SK-N-SH treated with all-trans-retinoic acid at 6 μM for 48 hours (cell line): ENCODE measurements around the gene GARS1.
"Not testable (repeated sequence)": the region's sequence is repeated elsewhere in the genome, so short reads cannot be mapped to it uniquely, and the experiment has no call there.

Source experiments
- ATAC-seq: fragments of 200-7000 bp; cut with Tn5 transposase; 3 replicates; pipeline ENCODE4 v1.9.1; 2020; ENCODE audit warnings: mild to moderate bottlenecking, moderate library complexity
- BACH2 ChIP-seq: fragments of 250-450 bp; sonication (Bioruptor Pico); IDR thresholded peaks from 2 replicates; pipeline ENCODE4 v1.9.0; 2021; ENCODE audit warnings: mild to moderate bottlenecking, borderline replicate concordance
- CSDC2 ChIP-seq: fragments of 250-450 bp; sonication (Bioruptor Pico); IDR thresholded peaks from 2 replicates; pipeline ENCODE4 v1.5.0; 2020; ENCODE audit warnings: mild to moderate bottlenecking, moderate library complexity
- ESRRG ChIP-seq: fragments of 250-450 bp; sonication (Bioruptor Pico); IDR thresholded peaks from 2 replicates; pipeline ENCODE4 v1.6.1; 2021; ENCODE audit warnings: mild to moderate bottlenecking
- GLIS3 ChIP-seq: fragments of 250-450 bp; sonication (Bioruptor Pico); IDR thresholded peaks from 2 replicates; pipeline ENCODE4 v1.5.0; 2020; ENCODE audit warnings: mild to moderate bottlenecking, moderate library complexity
- ISL1 ChIP-seq: fragments of 250-450 bp; sonication (Bioruptor Pico); IDR thresholded peaks from 2 replicates; pipeline ENCODE4 v2.1.2; 2022; ENCODE audit warnings: mild to moderate bottlenecking, moderate library complexity
- PPARA ChIP-seq: fragments of 250-450 bp; sonication (Bioruptor Pico); IDR thresholded peaks from 2 replicates; pipeline ENCODE4 v1.5.0; 2020; ENCODE audit warnings: mild to moderate bottlenecking, borderline replicate concordance
- RARB ChIP-seq: fragments of 250-450 bp; sonication (Bioruptor Pico); IDR thresholded peaks from 2 replicates; pipeline ENCODE4 v1.8.0; 2021; ENCODE audit warnings: mild to moderate bottlenecking, moderate library complexity
- TCF4 ChIP-seq: fragments of 250-450 bp; sonication (Bioruptor Pico); IDR thresholded peaks from 2 replicates; pipeline ENCODE4 v1.8.0; 2021; ENCODE audit warnings: mild to moderate bottlenecking, moderate library complexity, borderline replicate concordance
- TOX ChIP-seq: fragments of 250-450 bp; sonication (Bioruptor Pico); IDR thresholded peaks from 2 replicates; pipeline ENCODE4 v1.8.0; 2021; ENCODE audit warnings: mild to moderate bottlenecking, moderate library complexity, borderline replicate concordance
- TSHZ2 ChIP-seq: fragments of 250-450 bp; sonication (Bioruptor Pico); IDR thresholded peaks from 2 replicates; pipeline ENCODE4 v1.5.0; 2020; ENCODE audit warnings: mild to moderate bottlenecking, moderate library complexity
- ZC3H10 ChIP-seq: fragments of 250-450 bp; sonication (Bioruptor Pico); IDR thresholded peaks from 2 replicates; pipeline ENCODE4 v1.5.1; 2021; ENCODE audit warnings: mild to moderate bottlenecking, moderate library complexity
- ZFP3 ChIP-seq: fragments of 250-450 bp; sonication (Bioruptor Pico); IDR thresholded peaks from 2 replicates; pipeline ENCODE4 v1.5.0; 2020; ENCODE audit warnings: mild to moderate bottlenecking, moderate library complexity
- ZNF565 ChIP-seq: fragments of 450-650 bp; formaldehyde crosslinking; conservative IDR thresholded peaks from 2 replicates; pipeline ENCODE4 v1.5.0; 2020; ENCODE audit warnings: low read depth, mild to moderate bottlenecking, moderate library complexity
- ZNF70 ChIP-seq: fragments of 450-650 bp; formaldehyde crosslinking; IDR thresholded peaks from 2 replicates; pipeline ENCODE4 v1.5.0; 2020; ENCODE audit warnings: mild to moderate bottlenecking, moderate library complexity
- ZNF8 ChIP-seq: fragments of 450-650 bp; formaldehyde crosslinking; IDR thresholded peaks from 2 replicates; pipeline ENCODE4 v1.5.0; 2020; ENCODE audit warnings: mild to moderate bottlenecking, moderate library complexity
- TF ChIP-seq, protein P1 (sequence below): fragments of 250-450 bp; sonication (Bioruptor Pico); IDR thresholded peaks from 2 replicates; pipeline ENCODE4 v1.5.1; 2021; ENCODE audit warnings: mild to moderate bottlenecking, moderate library complexity
- TF ChIP-seq, protein P2 (sequence below): fragments of 250-450 bp; sonication (Bioruptor Pico); IDR thresholded peaks from 2 replicates; pipeline ENCODE4 v1.5.1; 2020; ENCODE audit warnings: low read depth, mild to moderate bottlenecking, moderate library complexity
- TF ChIP-seq, protein P3 (sequence below): fragments of 250-450 bp; sonication (Bioruptor Pico); IDR thresholded peaks from 2 replicates; pipeline ENCODE4 v1.8.0; 2021; ENCODE audit warnings: low read depth, mild to moderate bottlenecking, moderate library complexity, borderline replicate concordance

Gene GARS1

DNA sequence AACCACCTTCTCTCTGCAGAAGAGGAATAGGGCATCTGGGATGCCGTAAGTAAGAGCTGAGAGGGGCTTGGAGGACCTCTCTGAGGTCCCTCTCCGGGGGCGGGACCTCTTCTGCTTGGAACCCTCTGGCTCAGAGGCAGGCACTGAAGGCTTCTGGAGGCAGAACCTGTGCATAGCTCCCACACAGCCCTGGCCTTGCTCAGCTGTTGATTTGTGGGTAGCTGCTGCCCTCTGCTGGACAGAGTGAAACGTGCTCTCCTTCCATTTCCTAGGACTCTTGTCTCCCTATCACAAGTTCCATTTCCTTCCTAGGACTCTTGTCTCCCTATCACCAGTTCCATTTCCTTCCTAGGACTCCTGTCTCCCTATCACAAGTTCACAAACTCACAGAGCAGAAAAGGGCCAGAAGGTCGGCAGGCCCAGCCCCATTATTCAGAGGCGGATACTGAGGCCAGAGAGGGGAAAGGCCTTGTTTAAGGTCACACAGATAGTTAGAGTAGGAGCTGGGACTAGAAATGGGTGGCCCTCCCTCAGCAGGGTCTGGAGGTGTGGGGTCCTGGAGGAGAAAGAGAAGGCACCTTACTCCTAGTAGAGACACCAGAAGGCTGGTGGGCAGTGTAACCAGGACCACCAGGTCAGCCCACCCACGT, 30.3 kb upstream of the GARS1 start (continued):
- no peak for TF ChIP-seq ESRRG (CRISPR knock-in tag)
- no peak for TF ChIP-seq ZNF565 (CRISPR knock-in tag)
- TF ChIP-seq, all 23 proteins: peak for 0

GRCh38 chr7:30566596-30566995, 28.1 kb upstream of the GARS1 start:
- no peak for ATAC-seq
- no peak for TF ChIP-seq BACH2 (CRISPR knock-in tag)
- TF ChIP-seq ZC3H10 (CRISPR knock-in tag) = no peak
- TF ChIP-seq TCF4 (CRISPR knock-in tag) = no peak
- TF ChIP-seq ISL1 (CRISPR knock-in tag) = no peak
- no peak for TF ChIP-seq TSHZ2 (CRISPR knock-in tag)
- TF ChIP-seq, protein P1, sequence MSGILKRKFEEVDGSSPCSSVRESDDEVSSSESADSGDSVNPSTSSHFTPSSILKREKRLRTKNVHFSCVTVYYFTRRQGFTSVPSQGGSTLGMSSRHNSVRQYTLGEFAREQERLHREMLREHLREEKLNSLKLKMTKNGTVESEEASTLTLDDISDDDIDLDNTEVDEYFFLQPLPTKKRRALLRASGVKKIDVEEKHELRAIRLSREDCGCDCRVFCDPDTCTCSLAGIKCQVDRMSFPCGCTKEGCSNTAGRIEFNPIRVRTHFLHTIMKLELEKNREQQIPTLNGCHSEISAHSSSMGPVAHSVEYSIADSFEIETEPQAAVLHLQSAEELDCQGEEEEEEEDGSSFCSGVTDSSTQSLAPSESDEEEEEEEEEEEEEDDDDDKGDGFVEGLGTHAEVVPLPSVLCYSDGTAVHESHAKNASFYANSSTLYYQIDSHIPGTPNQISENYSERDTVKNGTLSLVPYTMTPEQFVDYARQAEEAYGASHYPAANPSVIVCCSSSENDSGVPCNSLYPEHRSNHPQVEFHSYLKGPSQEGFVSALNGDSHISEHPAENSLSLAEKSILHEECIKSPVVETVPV (CRISPR knock-in tag) = no peak
- TF ChIP-seq, protein P2, sequence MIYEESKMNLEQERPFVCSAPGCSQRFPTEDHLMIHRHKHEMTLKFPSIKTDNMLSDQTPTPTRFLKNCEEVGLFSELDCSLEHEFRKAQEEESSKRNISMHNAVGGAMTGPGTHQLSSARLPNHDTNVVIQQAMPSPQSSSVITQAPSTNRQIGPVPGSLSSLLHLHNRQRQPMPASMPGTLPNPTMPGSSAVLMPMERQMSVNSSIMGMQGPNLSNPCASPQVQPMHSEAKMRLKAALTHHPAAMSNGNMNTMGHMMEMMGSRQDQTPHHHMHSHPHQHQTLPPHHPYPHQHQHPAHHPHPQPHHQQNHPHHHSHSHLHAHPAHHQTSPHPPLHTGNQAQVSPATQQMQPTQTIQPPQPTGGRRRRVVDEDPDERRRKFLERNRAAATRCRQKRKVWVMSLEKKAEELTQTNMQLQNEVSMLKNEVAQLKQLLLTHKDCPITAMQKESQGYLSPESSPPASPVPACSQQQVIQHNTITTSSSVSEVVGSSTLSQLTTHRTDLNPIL = no peak
- no peak for TF ChIP-seq ZNF565 (CRISPR knock-in tag)

GRCh38 chr7:30567081-30567480, 27.6 kb upstream of the GARS1 start:
- ATAC-seq = no peak
- no peak for TF ChIP-seq CSDC2 (CRISPR knock-in tag)
- no peak for TF ChIP-seq PPARA (CRISPR knock-in tag)
- TF ChIP-seq, protein P3, sequence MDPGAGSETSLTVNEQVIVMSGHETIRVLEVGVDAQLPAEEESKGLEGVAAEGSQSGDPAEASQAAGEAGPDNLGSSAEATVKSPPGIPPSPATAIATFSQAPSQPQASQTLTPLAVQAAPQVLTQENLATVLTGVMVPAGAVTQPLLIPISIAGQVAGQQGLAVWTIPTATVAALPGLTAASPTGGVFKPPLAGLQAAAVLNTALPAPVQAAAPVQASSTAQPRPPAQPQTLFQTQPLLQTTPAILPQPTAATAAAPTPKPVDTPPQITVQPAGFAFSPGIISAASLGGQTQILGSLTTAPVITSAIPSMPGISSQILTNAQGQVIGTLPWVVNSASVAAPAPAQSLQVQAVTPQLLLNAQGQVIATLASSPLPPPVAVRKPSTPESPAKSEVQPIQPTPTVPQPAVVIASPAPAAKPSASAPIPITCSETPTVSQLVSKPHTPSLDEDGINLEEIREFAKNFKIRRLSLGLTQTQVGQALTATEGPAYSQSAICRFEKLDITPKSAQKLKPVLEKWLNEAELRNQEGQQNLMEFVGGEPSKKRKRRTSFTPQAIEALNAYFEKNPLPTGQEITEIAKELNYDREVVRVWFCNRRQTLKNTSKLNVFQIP (CRISPR knock-in tag) = no peak
- TF ChIP-seq ISL1 (CRISPR knock-in tag) = no peak
- TF ChIP-seq TOX (CRISPR knock-in tag) = no peak
- no peak for TF ChIP-seq TCF4 (CRISPR knock-in tag)
- TF ChIP-seq ZNF70 (CRISPR knock-in tag) = no peak
- TF ChIP-seq GLIS3 (CRISPR knock-in tag) = no peak
- no peak for TF ChIP-seq ESRRG (CRISPR knock-in tag)

DNA sequence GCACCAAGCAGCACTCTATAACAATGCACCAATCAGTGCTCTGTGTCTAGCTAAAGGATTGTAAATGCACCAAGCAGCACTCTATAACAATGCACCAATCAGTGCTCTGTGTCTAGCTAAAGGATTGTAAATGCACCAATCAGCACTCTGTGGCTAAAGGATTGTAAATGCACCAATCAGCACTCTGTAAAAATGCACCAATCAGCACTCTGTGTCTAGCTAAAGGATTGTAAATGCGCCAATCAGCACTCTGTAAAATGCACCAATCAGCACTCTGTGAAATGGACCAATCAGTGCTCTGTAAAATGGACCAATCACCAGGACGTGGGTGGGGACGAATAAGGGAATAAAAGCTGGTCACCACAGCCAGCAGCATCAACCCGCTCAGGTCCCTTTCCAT, 24.4 kb upstream of the GARS1 start:
- ATAC-seq = not testable (repeated sequence)

- no peak for ATAC-seq
- TF ChIP-seq ZNF8 (CRISPR knock-in tag) = no peak
- TF ChIP-seq TSHZ2 (CRISPR knock-in tag) = no peak
- TF ChIP-seq ZFP3 (CRISPR knock-in tag) = no peak
- no peak for TF ChIP-seq BACH2 (CRISPR knock-in tag)
- TF ChIP-seq GLIS3 (CRISPR knock-in tag) = no peak
- TF ChIP-seq RARB = no peak
- TF ChIP-seq ISL1 (CRISPR knock-in tag) = no peak
These were observed 22.4 kb upstream of the GARS1 start for GRCh38 chr7:30572212-30572841.
